GM18517 (cell line): ENCODE data around the gene EIF4G3.

ENCODE experiments used
- ATAC-seq: cut with Tn5 transposase; IDR thresholded peaks from one replicate; pipeline ENCODE4 v1.9.1; 2021; ENCODE audit warnings: mild to moderate bottlenecking, moderate library complexity; ENCODE audit not compliant: unreplicated experiment

Gene EIF4G3

DNA sequence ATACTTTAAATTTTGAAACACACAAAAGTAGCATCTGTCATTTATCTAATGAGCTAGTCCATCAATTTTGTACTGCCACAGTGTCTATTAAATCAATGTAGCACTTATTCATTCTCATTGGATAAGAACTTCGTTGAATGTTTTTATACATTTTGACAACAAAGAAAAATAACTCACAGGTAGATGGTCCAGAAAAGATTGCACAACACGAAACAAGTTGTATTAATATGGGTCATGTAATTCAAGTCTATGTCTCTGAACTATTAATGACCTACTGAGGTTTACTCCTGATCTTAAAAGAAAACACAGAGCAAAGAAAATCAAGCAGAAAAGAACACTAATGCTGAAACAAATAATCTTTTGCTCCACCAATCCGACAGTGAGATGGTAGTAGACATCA is 404.9 kb downstream of the EIF4G3 start:
- no peak for ATAC-seq

- ATAC-seq = no peak
Observed at GRCh38 chr1:20770314-20771087, 406.2 kb downstream of the EIF4G3 start.

DNA sequence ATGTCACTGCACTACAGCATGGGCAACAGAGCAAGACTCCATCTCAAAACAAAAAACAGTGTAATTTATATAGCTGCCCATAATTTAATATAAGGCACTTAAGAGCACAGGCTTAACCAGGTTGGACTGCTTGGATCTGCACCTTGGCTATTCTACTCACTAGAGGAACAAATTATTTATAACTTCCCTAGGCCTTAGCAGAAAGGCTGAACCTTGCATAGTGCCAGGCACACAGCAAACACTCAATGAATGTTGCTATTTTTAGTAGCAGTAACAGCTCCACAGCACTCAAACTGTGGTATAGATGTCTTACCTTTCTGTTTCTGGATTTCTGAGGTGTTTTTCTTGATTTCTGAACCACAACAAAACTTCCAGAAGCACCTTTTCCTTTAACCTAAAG is 409.4 kb downstream of the EIF4G3 start:
- ATAC-seq = no peak

- ATAC-seq = no peak
Observed at GRCh38 chr1:20763417-20763816, 413.3 kb downstream of the EIF4G3 start.

- ATAC-seq = no peak
Observed at GRCh38 chr1:20760322-20760721, 416.4 kb downstream of the EIF4G3 start.
